ENCODE results near the gene PPFIA2. TPM values are rescaled to one million over a fixed set of nuclear protein-coding genes. Genes with fewer than 3 reads are reported as not detected.

Gene PPFIA2
- total and polyA plus RNA-seq, 9 of the 15 experiments (the other 6 are each of a cell fraction or from before 2014, with no cell fraction given), result not detected

DNA sequence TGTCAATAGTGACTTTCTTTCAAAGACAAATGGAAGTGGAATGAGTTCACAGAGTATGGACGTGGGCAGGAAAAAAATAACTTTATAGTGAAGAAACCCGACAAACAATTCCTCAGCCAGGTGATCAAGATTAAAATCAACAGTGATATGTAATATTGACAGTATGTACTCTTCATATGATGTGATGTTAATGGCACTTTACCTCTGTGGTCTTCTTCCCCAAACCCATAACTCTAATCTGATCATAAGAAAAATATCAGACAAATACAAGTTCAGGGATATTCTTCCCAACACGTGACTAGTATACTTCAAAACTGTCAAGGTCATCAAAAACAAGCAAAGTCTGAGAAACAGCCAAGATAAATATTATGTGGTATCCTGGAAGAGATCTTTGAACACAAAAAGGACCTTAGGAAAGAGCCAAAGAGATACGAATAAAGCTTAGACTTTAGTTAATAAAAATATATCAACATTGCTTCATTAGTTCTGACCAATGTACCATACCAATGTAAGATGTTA is 215.5 kb downstream of the PPFIA2 start:
- no peak for DNase-seq (ENCODE audit: extremely low read depth in 1 of 4, low spot score in 3 of 4)
- intact Hi-C loops (cut with micrococcal nuclease) (no loop called here), in situ Hi-C loops (cut with MboI) (no loop called here)
- no peaks in the 10 kb centered on the region for H3K79me2 ChIP-seq (ENCODE audit: control insufficient read depth, insufficient read depth, low read length)
- no peaks in the 10 kb centered on the region for H3K27me3 ChIP-seq (ENCODE audit: control insufficient read depth in 2 of 2, insufficient read depth in 2 of 2, low read length in 2 of 2)
- POLR2A ChIA-PET, result no interaction called here
- CTCF ChIA-PET (ENCODE audit: low intra/inter-chr PET ratio), result no interaction called here
- FAIRE-seq, result no peak
- 0% methylated on average over 4 of the region's 4 CpGs for whole genome bisulfite sequencing (ENCODE audit: insufficient coverage, low coverage, missing lambda C conversion rate)
- no peak overlapping the region for H3K27ac ChIP-seq (ENCODE audit: extremely low read depth, low read depth, low read length)
- H4K20me1 ChIP-seq (replicated peaks; ENCODE audit: control insufficient read depth, insufficient read depth, low read length), result no peaks in the 10 kb centered on the region
- no peaks in the 10 kb centered on the region for H3K9me1 ChIP-seq (ENCODE audit: control insufficient read depth, insufficient read depth, low read length)
- H3K4me1 ChIP-seq (replicated peaks in 1 of 2; ENCODE audit: control insufficient read depth in 2 of 2, insufficient read depth in 2 of 2, low read length in 2 of 2), result no peaks in the 10 kb centered on the region
- no peak overlapping the region for H3K4me3 ChIP-seq
- H2AFZ ChIP-seq (ENCODE audit: low read depth, low read length), result no peak overlapping the region
- peak; percentile 5; the same call in 1 of the 2 replicates for TF ChIP-seq ZNF316 (IDR thresholded peaks at IDR 0.05)
- TF ChIP-seq, protein P1, sequence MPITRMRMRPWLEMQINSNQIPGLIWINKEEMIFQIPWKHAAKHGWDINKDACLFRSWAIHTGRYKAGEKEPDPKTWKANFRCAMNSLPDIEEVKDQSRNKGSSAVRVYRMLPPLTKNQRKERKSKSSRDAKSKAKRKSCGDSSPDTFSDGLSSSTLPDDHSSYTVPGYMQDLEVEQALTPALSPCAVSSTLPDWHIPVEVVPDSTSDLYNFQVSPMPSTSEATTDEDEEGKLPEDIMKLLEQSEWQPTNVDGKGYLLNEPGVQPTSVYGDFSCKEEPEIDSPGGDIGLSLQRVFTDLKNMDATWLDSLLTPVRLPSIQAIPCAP (CRISPR knock-in tag; IDR thresholded peaks at IDR 0.05; ENCODE audit: borderline replicate concordance), result no peak
- H3K9ac ChIP-seq (ENCODE audit: insufficient read depth in 1 of 2, low read depth in 2 of 2, low read length in 2 of 2), result no peak overlapping the region
- no peaks in the 10 kb centered on the region for H3K36me3 ChIP-seq (ENCODE audit: control insufficient read depth, insufficient read depth, low read length)
- H3K4me2 ChIP-seq (ENCODE audit: insufficient read depth, low read length), result no peak overlapping the region
- ATAC-seq, result no peak
- no peaks in the 10 kb centered on the region; the same call in 1 of the 2 replicates for H3K9me3 ChIP-seq (replicated peaks; ENCODE audit: control insufficient read depth, insufficient read depth, low read depth, low read length)
- BruUV-seq (replicated peaks), result no TSS peak

DNA sequence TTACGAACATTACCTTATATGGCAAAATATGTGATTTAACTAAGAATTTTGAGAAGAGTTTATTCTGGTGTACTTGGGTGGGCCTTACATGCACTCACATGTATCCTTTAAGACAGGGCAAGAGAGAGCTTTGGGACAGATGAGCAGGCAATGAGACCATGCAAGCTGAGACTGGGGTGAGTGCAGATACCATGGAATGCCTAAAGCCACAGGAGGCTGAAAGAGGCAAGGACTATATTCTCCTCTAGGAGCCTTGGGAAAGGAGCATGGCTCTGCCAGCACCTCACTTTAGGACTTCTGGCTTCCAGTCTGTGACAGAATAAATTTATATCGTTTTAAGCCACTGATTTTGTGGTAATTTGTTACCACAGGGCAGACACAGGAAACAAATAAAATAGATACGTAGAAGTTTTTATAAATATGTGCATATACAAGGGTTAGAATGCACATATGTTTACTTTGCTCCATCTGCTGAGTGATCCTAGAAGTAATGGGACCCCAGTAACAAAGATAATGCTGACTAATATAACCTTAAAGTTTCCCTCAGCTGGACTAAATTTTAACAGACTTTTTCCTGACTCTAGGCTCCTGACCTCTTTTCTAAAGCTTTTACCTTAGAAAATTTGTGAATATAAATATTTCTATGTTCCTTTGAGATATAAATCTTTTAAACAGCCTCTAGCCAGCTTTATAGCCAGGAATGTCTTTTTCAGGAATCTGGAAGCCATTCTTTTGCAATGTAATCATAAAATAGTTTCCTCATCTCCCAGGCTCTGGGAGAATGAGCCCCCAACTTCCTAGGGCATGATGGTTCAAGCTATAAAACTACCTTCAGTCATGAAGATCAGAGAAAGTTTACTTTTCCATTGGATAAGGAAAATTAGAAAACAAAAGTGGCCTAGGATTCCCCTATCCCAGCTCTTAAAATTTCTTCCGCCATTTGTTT is 216.8 kb downstream of the PPFIA2 start:
- ChIA-PET CTCF (ENCODE audit: low intra/inter-chr PET ratio) (no interaction called here), POLR2A (no interaction called here)
- Histone ChIP-seq H3K36me3 (ENCODE audit: control insufficient read depth, insufficient read depth, low read length) (no peaks in the 10 kb centered on the region), H2AFZ (ENCODE audit: low read depth, low read length) (no peak overlapping the region), H3K9ac (ENCODE audit: insufficient read depth in 1 of 2, low read depth in 2 of 2, low read length in 2 of 2) (no peak overlapping the region), H3K79me2 (ENCODE audit: control insufficient read depth, insufficient read depth, low read length) (no peaks in the 10 kb centered on the region), H3K9me3 (replicated peaks; ENCODE audit: control insufficient read depth, insufficient read depth, low read depth, low read length) (peaks cover 2% of the 10 kb centered on the region; the same call in 1 of the 2 replicates), H3K27ac (ENCODE audit: extremely low read depth, low read depth, low read length) (no peak overlapping the region), H3K9me1 (ENCODE audit: control insufficient read depth, insufficient read depth, low read length) (no peaks in the 10 kb centered on the region), H3K4me3 (no peak overlapping the region), H3K4me2 (ENCODE audit: insufficient read depth, low read length) (no peak overlapping the region), H3K27me3 (ENCODE audit: control insufficient read depth in 2 of 2, insufficient read depth in 2 of 2, low read length in 2 of 2) (no peaks in the 10 kb centered on the region), H3K4me1 (replicated peaks in 1 of 2; ENCODE audit: control insufficient read depth in 2 of 2, insufficient read depth in 2 of 2, low read length in 2 of 2) (no peaks in the 10 kb centered on the region), H4K20me1 (replicated peaks; ENCODE audit: control insufficient read depth, insufficient read depth, low read length) (no peaks in the 10 kb centered on the region)
- intact Hi-C loops (cut with micrococcal nuclease), result no loop called here
- TF ChIP-seq BRCA1 (IDR thresholded peaks at IDR 0.05), result no peak
- no peak for TF ChIP-seq BRCA1 (CRISPR knock-in tag; IDR thresholded peaks at IDR 0.05)
- no peak for TF ChIP-seq RAD51 (IDR thresholded peaks at IDR 0.05; ENCODE audit: borderline replicate concordance, low read depth)
- TF ChIP-seq, protein P2, sequence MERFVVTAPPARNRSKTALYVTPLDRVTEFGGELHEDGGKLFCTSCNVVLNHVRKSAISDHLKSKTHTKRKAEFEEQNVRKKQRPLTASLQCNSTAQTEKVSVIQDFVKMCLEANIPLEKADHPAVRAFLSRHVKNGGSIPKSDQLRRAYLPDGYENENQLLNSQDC (CRISPR knock-in tag; IDR thresholded peaks at IDR 0.05), result no peak
- TF ChIP-seq ARNT (IDR thresholded peaks at IDR 0.05), result no peak
- TF ChIP-seq COPS2 (conservative IDR thresholded peaks at IDR 0.05), result no peak
- TF ChIP-seq NFE2 (IDR thresholded peaks at IDR 0.05; ENCODE audit: low read depth), result no peak
- no peak for TF ChIP-seq ZFPM2 (CRISPR knock-in tag; IDR thresholded peaks at IDR 0.05)
- no peak for TF ChIP-seq TARDBP (IDR thresholded peaks at IDR 0.05)
- TF ChIP-seq, protein P3, sequence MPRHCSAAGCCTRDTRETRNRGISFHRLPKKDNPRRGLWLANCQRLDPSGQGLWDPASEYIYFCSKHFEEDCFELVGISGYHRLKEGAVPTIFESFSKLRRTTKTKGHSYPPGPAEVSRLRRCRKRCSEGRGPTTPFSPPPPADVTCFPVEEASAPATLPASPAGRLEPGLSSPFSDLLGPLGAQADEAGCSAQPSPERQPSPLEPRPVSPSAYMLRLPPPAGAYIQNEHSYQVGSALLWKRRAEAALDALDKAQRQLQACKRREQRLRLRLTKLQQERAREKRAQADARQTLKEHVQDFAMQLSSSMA (CRISPR knock-in tag; IDR thresholded peaks at IDR 0.05), result no peak
- BruUV-seq (replicated peaks), result no TSS peak
- FAIRE-seq, result no peak
- no peak for DNase-seq (ENCODE audit: extremely low read depth in 1 of 4, low spot score in 3 of 4)
- 0% methylated on average over 4 of the region's 4 CpGs for WGBS (ENCODE audit: insufficient coverage, low coverage, missing lambda C conversion rate)
- in situ Hi-C loops (cut with MboI), result no loop called here
- ATAC-seq, result no peak
